Measurements from ENCODE around the gene CCDC158. TPM values are rescaled to one million over a fixed set of nuclear protein-coding genes. Genes with fewer than 3 reads are reported as not detected.
"Not testable (repeated sequence)": the region's sequence is repeated elsewhere in the genome, so short reads cannot be mapped to it uniquely, and the experiment has no call there.

CCDC158 gene
- total RNA-seq, 3 donors from 2014 or later (not counting 1 experiment from before 2014, with no cell fraction given) = not detected

DNA sequence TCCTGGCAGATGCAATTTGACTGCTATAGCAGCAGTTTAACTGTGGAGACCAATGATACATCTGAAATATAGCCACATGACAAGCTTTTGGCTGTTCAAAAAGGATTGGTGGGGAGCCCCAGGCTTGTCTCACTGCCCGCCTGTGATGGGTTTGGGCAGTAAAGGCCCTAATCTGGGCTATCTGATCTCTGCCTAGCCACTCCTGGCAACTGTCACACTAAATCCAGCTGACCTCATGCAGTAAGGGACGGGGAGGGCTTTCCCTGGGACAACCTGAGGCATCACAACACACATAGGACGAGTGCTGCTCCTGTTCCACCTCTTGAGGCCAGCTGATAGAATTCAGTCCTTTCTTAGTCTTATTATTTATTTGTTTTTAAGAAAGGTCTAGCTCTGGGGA lies 56.2 kb downstream of the CCDC158 start:
- TF ChIP-seq CTCF (IDR thresholded peaks at IDR 0.05) = no peak
- no peaks in the 10 kb centered on the region for H3K4me1 Mint-ChIP-seq

DNA sequence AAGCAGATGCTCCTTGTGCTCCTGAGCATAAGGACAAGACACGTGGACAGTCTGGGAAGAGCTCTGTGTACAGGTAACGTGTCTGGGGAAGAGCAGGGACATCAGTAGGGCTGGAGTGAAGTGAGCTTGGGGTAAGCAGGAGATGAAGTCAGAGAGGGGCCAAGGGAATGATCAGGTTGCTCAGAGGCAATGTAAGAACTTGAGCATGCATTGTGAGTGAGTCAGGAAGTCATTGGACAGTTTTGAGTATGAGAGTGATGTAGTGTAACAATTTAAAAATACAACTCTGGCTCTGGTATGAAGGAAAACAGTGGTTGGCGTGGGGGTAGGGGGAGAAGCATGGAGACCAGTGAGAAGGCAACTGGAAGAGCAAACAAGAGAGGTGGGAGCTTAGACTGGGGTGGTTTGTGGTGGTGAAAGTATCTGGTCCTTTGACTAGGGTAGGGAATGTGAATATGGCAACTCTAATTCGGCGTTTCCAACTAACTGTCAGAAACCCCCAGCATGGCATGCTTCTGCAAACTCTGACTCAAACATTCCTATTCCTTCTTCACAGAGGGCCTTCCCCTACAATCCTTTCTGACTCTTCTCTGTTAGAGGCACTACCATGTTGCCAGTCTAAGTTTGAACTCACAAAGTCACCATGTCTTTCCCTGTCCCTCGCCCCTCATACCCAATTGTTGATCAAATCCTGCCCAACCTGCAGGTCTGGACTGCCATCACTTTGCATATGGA lies 57.2 kb downstream of the CCDC158 start:
- Mint-ChIP-seq H3K4me3 (no peak overlapping the region), H3K27me3 (ENCODE audit: low read depth in 2 of 2) (peaks cover 18 to 23% of the 10 kb centered on the region in 2 donors), H3K4me1 (peaks cover 7 to 8% of the 10 kb centered on the region in 2 donors), H3K9me3 (peaks cover 4 to 5% of the 10 kb centered on the region in 2 donors), H3K36me3 (no peaks in the 10 kb centered on the region), H3K27ac (no peak overlapping the region)
- Histone ChIP-seq H3K4me1 (ENCODE audit: control insufficient read depth, insufficient read depth, low read length) (no peaks in the 10 kb centered on the region), H3K27ac (ENCODE audit: low read length) (no peak overlapping the region), H3K4me3 (ENCODE audit: low read length) (no peak overlapping the region), H3K36me3 (ENCODE audit: control insufficient read depth, insufficient read depth, low read length) (no peaks in the 10 kb centered on the region), H3K9me3 (ENCODE audit: control insufficient read depth, insufficient read depth, low read length) (peaks cover 13% of the 10 kb centered on the region), H3K27me3 (ENCODE audit: control insufficient read depth, insufficient read depth, low read length) (no peaks in the 10 kb centered on the region)
- DNase-seq = no peak
- intact Hi-C loops (cut with micrococcal nuclease) = no loop called here
- ATAC-seq = no peak
- TF ChIP-seq CTCF (IDR thresholded peaks at IDR 0.05) = no peak
- WGBS (ENCODE audit: insufficient coverage) = 85% methylated on average over 6 of the region's 6 CpGs

More for the DNA sequence above, 56.2 kb downstream of the CCDC158 start:
- Mint-ChIP-seq H3K36me3 (no peaks in the 10 kb centered on the region), H3K4me3 (no peak overlapping the region), H3K9me3 (peaks cover 0 to 2% of the 10 kb centered on the region in 2 donors), H3K27ac (no peak overlapping the region), H3K27me3 (ENCODE audit: low read depth in 2 of 2) (peaks cover 15 to 18% of the 10 kb centered on the region in 2 donors)
- Histone ChIP-seq H3K36me3 (ENCODE audit: control insufficient read depth, insufficient read depth, low read length) (no peaks in the 10 kb centered on the region), H3K27me3 (ENCODE audit: control insufficient read depth, insufficient read depth, low read length) (no peaks in the 10 kb centered on the region), H3K4me1 (ENCODE audit: control insufficient read depth, insufficient read depth, low read length) (no peaks in the 10 kb centered on the region), H3K27ac (ENCODE audit: low read length) (no peak overlapping the region), H3K4me3 (ENCODE audit: low read length) (no peak overlapping the region), H3K9me3 (ENCODE audit: control insufficient read depth, insufficient read depth, low read length) (peaks cover 8% of the 10 kb centered on the region)
- intact Hi-C loops (cut with micrococcal nuclease) = no loop called here
- ATAC-seq (no peak), DNase-seq (no peak)
- WGBS (ENCODE audit: insufficient coverage) = 73% methylated on average over 3 of the region's 3 CpGs

GRCh38 chr4:76361689-76362412 lies 59.1 kb downstream of the CCDC158 start:
- DNase-seq (no peak), ATAC-seq (no peak)
- H3K36me3 Mint-ChIP-seq = peaks cover 7% of the 10 kb centered on the region
- Histone ChIP-seq H3K27ac (ENCODE audit: low read length) (no peak overlapping the region), H3K9me3 (ENCODE audit: control insufficient read depth, insufficient read depth, low read length) (peaks cover 14% of the 10 kb centered on the region), H3K36me3 (ENCODE audit: control insufficient read depth, insufficient read depth, low read length) (no peaks in the 10 kb centered on the region), H3K4me1 (ENCODE audit: control insufficient read depth, insufficient read depth, low read length) (no peaks in the 10 kb centered on the region), H3K27me3 (ENCODE audit: control insufficient read depth, insufficient read depth, low read length) (no peaks in the 10 kb centered on the region), H3K4me3 (ENCODE audit: low read length) (no peak overlapping the region)
- H3K27ac Mint-ChIP-seq = no peak overlapping the region
- TF ChIP-seq CTCF (IDR thresholded peaks at IDR 0.05) = no peak
- no peak overlapping the region for H3K4me3 Mint-ChIP-seq
- intact Hi-C loops (cut with micrococcal nuclease) = no loop called here
- H3K4me1 Mint-ChIP-seq = peaks cover 12% of the 10 kb centered on the region in 2 donors
- peaks cover 11 to 14% of the 10 kb centered on the region in 2 donors for H3K27me3 Mint-ChIP-seq (ENCODE audit: low read depth in 2 of 2)
- peaks cover 9 to 11% of the 10 kb centered on the region in 2 donors for H3K9me3 Mint-ChIP-seq
- WGBS (ENCODE audit: insufficient coverage) = 100% methylated on average over 2 of the region's 3 CpGs

DNA sequence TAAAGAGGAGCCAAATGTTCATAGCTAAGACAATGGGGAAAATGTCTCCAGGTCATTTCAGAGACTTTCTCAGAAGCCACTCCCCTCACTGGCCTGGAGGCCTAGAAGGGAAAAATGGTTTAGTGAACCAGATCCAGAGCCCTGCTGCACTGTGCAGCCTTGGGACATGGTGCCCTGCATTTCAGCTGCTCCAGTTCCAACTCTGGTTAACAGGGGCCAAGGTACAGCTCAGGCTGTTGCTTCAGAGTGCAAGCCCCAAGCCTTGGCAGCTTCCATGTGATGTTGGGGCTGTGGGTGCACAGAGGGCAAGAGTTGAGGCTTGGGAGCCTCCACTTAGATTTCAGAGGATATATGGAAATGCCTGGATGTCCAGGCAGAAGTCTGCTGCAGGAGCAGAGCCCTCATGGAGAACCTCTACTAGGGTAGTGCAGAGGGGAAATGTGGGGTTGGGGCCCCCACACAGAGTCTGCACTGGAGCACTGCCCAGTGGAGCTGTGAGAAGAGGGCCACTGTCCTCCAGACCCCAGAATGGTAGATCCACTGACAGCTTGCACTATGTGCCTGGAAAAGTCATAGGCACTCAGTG lies 61.0 kb downstream of the CCDC158 start:
- H3K9me3 ChIP-seq (ENCODE audit: control insufficient read depth, insufficient read depth, low read length) = peaks cover 16% of the 10 kb centered on the region
- H3K9me3 Mint-ChIP-seq = peaks cover 9 to 11% of the 10 kb centered on the region in 2 donors
- intact Hi-C loops (cut with micrococcal nuclease); H3K36me3 ChIP-seq (ENCODE audit: control insufficient read depth, insufficient read depth, low read length); H3K27me3 Mint-ChIP-seq (ENCODE audit: low read depth in 2 of 2); H3K36me3 Mint-ChIP-seq; H3K4me3 ChIP-seq (ENCODE audit: low read length); H3K4me3 Mint-ChIP-seq; ATAC-seq; H3K27ac Mint-ChIP-seq; H3K27ac ChIP-seq (ENCODE audit: low read length); H3K27me3 ChIP-seq (ENCODE audit: control insufficient read depth, insufficient read depth, low read length); DNase-seq; H3K4me1 ChIP-seq (ENCODE audit: control insufficient read depth, insufficient read depth, low read length): not testable (repeated sequence)
- peaks cover 16 to 17% of the 10 kb centered on the region in 2 donors for H3K4me1 Mint-ChIP-seq

Measured in natural killer cell (primary cell).